GM12878 (cell line): Measurements from ENCODE around the gene TBXAS1.

Source experiments
- ATF2 ChIP-seq: IDR thresholded peaks from 2 replicates; pipeline ENCODE4 v1.6.1; 2012; ENCODE audit warnings: low read length, inconsistent platforms
- CEBPZ ChIP-seq: fragments of 150-350 bp; IDR thresholded peaks from 2 replicates; pipeline ENCODE4 v1.6.1; 2016; ENCODE audit warnings: low read depth, low read length
- EP300 ChIP-seq, 2 experiments: fragments of 150-350 bp in 1 of 2; IDR thresholded peaks; 2 replicates each; pipeline ENCODE4 v1.6.1; 2011 to 2012; ENCODE audit warnings: low read depth in 2 of 2, low read length in 2 of 2, borderline replicate concordance in 1 of 2, improper control_type of control experiment in 1 of 2, inconsistent platforms in 1 of 2; ENCODE audit not compliant: control insufficient read depth in 1 of 2
- EZH2 ChIP-seq: IDR thresholded peaks from 2 replicates; pipeline ENCODE4 v1.6.1; 2012; ENCODE audit warnings: low read depth, mild to moderate bottlenecking, control low read depth, inconsistent platforms, low read length, borderline replicate concordance; ENCODE audit not compliant: control insufficient read depth
- NFYB ChIP-seq: IDR thresholded peaks from 2 replicates; pipeline ENCODE4 v1.6.1; 2011; ENCODE audit warnings: low read depth, mild to moderate bottlenecking, low read length, improper control_type of control experiment, moderate library complexity; ENCODE audit not compliant: insufficient read depth
- POLR2A ChIP-seq: IDR thresholded peaks from 2 replicates; pipeline ENCODE4 v1.6.1; 2011; ENCODE audit warnings: low read depth, mild to moderate bottlenecking, low read length
- SIX5 ChIP-seq: IDR thresholded peaks from 2 replicates; pipeline ENCODE4 v1.6.1; 2011; ENCODE audit warnings: mild to moderate bottlenecking, low read depth, low read length, moderate library complexity; ENCODE audit not compliant: severe bottlenecking

GRCh38 chr7:140022582-140023211 lies 193.6 kb downstream of the TBXAS1 start:
- no peak for TF ChIP-seq NFYB
- TF ChIP-seq EZH2 = no peak
- no peak for TF ChIP-seq EP300 (IDR thresholded peaks at IDR 0.05; ENCODE audit: borderline replicate concordance in 1 of 2, control insufficient read depth in 1 of 2, low read depth in 2 of 2, low read length in 2 of 2)
- no peak for TF ChIP-seq ATF2
- no peak for TF ChIP-seq SIX5
- no peak for TF ChIP-seq POLR2A
- no peak for TF ChIP-seq CEBPZ
